ENCODE data around the gene SCIN. TPM values are rescaled to one million over a fixed set of nuclear protein-coding genes. Genes with fewer than 3 reads are reported as not detected.
A peak's percentile ranks its signal among the peaks of the same experiment; 100 is the strongest.
"Not testable (repeated sequence)": the region's sequence is repeated elsewhere in the genome, so short reads cannot be mapped to it uniquely, and the experiment has no call there.

The SCIN gene
- total RNA-seq, 1 donor from 2014 or later: under 0.01 TPM

DNA sequence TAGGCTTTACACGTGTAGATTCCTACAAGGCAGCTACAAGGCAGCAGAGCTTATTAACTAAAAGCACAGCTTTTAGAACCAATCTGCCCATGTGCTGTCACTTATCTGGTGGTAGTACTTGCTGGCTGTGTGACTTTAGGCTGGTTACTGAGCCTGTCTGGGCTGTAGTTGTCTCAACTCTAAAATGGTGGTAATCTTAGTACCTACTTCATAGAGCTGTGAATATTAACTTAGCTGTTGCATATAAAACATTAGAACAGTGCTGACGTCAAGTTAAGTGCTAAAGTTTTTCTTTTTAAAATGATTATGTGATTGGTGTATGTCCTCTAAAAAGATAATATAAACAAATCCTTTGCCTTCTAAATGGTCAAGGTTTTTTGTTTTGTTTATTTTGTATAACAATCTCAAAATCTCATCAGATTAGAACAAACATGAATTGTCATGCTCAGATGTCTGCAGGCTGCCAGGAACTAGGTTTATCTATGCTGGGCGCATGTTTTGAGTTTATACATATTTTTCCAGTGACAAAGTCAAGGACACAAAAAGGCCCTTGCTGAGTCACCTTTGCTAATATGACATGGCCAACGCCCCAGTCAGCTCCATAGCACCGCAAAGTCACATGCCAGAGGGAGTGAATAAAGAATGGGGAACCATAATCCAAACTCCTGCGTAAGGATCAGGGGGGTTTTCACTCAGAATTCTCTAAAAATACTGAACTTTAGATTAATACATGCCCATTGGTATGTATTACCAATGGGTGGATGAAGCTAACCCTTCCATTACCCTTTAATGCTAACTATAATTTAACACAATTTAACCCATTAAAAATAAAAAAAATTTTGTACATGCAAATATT, 77.1 kb downstream of the SCIN start:
- no peak for DNase-seq (ENCODE audit: low read depth, low spot score)

DNA sequence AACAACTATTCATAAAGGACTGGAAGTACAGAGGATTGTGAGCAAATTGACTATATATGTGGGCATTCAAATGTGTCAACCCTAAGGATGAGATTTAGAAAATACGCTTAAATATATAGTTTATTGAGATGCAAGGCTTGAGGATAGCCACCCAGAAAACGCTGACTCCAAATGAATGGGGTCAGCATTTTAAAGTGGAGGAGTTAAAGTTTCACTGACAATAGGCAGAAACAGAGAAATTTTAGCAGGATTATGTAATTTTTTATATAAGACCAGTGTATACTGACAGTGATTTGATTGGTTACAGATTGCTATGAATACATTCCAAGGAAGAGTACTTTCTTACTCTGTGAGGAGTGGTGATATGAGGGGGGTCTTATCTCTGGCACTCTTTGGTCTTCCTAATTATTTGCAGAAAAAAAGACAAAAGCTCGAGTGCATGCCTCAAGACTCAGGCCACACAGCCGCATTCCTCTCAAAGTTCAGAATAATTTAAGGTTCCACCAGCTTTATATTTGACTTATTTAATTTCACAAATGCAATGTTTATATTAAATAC, 78.3 kb downstream of the SCIN start:
- no peak for DNase-seq (ENCODE audit: low read depth, low spot score)

DNA sequence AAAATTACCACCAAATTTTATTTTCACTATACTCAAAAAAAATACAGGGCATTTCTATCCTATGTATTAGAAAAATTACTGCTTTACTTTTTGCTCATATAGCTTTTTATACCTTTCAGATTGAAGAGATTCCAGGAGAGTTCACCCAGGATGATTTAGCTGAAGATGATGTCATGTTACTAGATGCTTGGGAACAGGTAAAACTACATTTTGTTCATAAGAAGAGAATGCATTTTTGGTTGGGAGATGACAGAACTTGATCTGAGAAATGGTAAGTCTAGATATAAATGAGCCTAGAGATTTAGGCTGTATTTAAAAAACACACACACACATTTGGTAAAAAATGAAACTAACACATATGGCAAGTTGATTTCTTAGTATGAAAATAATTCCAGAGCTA, 78.8 kb downstream of the SCIN start:
- no peak for DNase-seq (ENCODE audit: low read depth, low spot score)

DNA sequence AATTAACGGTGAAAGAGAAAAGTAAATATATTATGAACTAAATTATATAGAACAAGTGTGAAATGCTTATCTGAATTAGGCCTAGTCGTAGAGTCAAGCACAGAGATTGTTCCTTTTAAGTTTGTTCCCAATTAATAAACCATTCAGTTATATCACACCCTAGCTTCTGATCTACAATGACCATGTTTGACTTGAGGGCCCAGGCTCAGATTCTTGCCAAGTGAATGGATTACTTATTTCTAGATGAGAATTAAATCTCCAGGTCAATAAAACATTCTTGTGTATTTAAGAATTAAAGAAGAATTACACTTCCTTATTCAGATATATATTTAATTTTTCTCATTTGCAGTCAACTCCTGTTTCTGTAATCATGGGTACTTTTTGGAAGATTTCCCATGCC, 79.6 kb downstream of the SCIN start:
- no peak for DNase-seq (ENCODE audit: low read depth, low spot score)

DNA sequence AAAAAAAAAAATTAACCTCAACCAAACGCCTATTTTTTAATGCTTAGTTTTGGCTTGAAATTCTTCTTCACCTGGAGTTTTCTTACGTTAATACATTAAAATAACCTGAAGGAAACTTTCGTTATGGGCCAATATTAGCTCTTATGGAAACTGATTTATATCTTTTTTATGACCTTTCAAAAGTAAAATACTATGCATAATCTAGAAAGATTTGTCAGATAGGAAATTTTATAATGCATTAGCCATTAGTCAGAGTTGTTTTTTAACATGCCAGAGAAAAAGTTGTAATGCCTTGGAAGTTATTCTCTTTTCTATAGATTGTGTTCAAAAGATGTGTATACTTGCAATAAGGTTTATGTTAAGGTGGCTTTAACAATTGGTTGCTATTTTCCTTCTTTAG, 82.6 kb downstream of the SCIN start:
- DNase-seq (ENCODE audit: low read depth, low spot score): no peak

- no peak for DNase-seq (ENCODE audit: low read depth, low spot score)
These were observed 83.0 kb downstream of the SCIN start for GRCh38 chr7:12653518-12653917.

GRCh38 chr7:12655161-12655560, 84.6 kb downstream of the SCIN start:
- DNase-seq (ENCODE audit: low read depth, low spot score): no peak

DNA sequence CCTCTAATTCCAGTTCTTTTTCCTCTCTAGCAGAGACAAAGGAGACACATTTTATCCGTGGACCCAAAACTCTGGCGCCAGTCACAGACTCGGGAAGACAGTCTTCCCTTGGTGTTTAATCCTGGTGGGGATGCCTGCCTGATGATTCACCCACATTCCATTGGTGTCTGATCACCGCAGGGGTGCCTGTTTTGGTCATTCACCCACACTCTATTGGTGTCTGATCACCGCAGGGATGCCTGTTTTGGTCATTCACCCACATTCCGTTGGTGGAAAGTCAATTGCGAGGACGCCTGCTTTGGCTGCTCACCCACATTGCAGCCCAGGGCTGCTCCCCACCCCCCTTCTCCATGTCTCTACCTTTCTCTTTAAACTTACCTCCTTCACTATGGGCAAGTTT, 89.9 kb downstream of the SCIN start:
- DNase-seq (ENCODE audit: low read depth, low spot score): not testable (repeated sequence)

DNA sequence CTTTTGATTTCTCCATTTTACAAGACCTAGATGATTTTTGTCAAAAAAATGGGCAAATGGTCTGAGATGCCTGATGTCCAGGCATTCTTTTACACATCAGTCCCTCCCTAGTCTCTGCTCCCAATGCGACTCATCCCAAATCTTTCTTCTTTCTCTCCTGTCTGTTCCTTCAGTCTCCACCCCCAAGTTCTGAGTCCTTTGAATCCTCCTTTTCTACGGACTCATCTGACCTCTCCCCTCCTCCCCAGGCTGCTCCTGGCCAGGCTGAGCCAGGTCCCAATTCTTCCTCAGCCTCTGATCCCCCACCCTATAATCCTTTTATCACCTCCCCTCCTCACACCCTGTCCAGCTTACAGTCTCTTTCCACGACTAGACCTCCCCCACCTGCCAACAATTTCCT, 90.5 kb downstream of the SCIN start:
- not testable (repeated sequence) for DNase-seq (ENCODE audit: low read depth, low spot score)

DNA sequence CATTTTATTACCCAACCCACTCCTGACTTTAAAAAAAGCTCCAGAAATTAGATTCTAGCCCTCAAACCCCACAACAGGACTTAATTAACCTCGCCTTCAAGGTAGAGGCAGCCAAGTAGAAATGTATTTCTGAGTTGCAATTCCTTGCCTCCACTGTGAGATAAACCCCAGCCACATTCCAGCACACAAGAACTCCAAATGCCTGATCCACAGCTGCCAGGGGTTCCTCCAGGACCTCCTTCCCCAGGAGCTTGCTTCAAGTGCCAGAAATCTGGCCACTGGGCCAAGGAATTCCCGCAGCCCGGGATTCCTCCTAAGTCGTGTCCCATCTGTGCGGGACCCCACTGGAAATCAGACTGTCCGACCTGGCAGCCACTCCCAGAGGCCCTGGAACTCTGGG, 91.1 kb downstream of the SCIN start:
- no peak for DNase-seq (ENCODE audit: low read depth, low spot score)

GRCh38 chr7:12670000-12670729, 99.6 kb downstream of the SCIN start:
- no peak for DNase-seq (ENCODE audit: low read depth, low spot score)

GRCh38 chr7:12670743-12671520, 100.4 kb downstream of the SCIN start:
- DNase-seq (ENCODE audit: low read depth, low spot score): no peak

GRCh38 chr7:12673436-12673835, 102.9 kb downstream of the SCIN start:
- DNase-seq (ENCODE audit: low read depth, low spot score): not testable (repeated sequence)

- no peak for DNase-seq (ENCODE audit: low read depth, low spot score)
These were observed 103.5 kb downstream of the SCIN start for GRCh38 chr7:12674053-12674452.

- DNase-seq (ENCODE audit: low read depth, low spot score): no peak
These were observed 104.3 kb downstream of the SCIN start for GRCh38 chr7:12674861-12675260.

- DNase-seq (ENCODE audit: low read depth, low spot score): no peak
These were observed 113.4 kb downstream of the SCIN start for GRCh38 chr7:12683678-12684585.

- DNase-seq (ENCODE audit: low read depth, low spot score): no peak
These were observed 114.2 kb downstream of the SCIN start for GRCh38 chr7:12684733-12685132.

GRCh38 chr7:12685550-12685949, 115.0 kb downstream of the SCIN start:
- peak; percentile 27 for DNase-seq (ENCODE audit: low read depth, low spot score)

GRCh38 chr7:12686234-12686890, 115.8 kb downstream of the SCIN start:
- peak; percentile 44 for DNase-seq (ENCODE audit: low read depth, low spot score)
